Adrenal gland (tissue), 5 donors: ENCODE results near the gene PELI3.

ENCODE experiments used
- POLR2A ChIP-seq, 2 donors: fragments of 450-650 bp; IDR thresholded peaks; one replicate each; pipeline ENCODE4 v1.6.1; 2017; ENCODE audit warnings: antibody characterized with exemption in 2 of 2, mild to moderate bottlenecking in 2 of 2, moderate library complexity in 1 of 2
- TF ChIP-seq, protein P1 (sequence below), 6 experiments: fragments of 450-650 bp in 4 of 6; fragments of 200-600 bp in 2 of 6; sonication (generic) in 1 of 6; IDR thresholded peaks; 1 replicate in 5 of 6; 2 replicates in 1 of 6; pipeline versions ENCODE4 v1.5.1 to v1.8.0; 2016 to 2021; ENCODE audit warnings: antibody characterized with exemption in 6 of 6, mild to moderate bottlenecking in 2 of 6, moderate library complexity in 1 of 6
- donor health status: DM: no; HTN: no; CAD: no.

DNA sequence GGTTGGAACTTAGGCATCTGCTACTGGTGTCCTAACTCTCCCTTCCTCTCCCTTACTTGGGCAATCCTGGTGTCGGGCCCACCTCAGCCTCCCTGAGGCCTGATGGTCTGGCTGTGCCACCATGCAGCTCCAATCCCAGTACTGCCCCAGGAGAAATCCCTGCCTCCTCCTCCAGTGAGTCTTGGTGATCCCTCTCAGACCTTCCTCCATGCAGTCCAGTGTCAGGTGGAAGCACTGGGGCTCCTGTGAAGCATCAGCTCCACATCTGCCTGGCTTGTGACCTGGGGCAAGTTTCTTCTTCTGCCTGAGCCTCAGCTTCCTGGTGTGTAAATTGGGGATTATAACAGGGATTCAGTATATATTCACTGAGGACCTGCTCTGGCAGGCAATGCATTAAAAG lies 1.8 kb upstream of the PELI3 start:
- TF ChIP-seq, protein P1, sequence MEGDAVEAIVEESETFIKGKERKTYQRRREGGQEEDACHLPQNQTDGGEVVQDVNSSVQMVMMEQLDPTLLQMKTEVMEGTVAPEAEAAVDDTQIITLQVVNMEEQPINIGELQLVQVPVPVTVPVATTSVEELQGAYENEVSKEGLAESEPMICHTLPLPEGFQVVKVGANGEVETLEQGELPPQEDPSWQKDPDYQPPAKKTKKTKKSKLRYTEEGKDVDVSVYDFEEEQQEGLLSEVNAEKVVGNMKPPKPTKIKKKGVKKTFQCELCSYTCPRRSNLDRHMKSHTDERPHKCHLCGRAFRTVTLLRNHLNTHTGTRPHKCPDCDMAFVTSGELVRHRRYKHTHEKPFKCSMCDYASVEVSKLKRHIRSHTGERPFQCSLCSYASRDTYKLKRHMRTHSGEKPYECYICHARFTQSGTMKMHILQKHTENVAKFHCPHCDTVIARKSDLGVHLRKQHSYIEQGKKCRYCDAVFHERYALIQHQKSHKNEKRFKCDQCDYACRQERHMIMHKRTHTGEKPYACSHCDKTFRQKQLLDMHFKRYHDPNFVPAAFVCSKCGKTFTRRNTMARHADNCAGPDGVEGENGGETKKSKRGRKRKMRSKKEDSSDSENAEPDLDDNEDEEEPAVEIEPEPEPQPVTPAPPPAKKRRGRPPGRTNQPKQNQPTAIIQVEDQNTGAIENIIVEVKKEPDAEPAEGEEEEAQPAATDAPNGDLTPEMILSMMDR (IDR thresholded peaks at IDR 0.05) = no peak
- no peak for TF ChIP-seq POLR2A (IDR thresholded peaks at IDR 0.05)
